Measurements from ENCODE around the gene CNGB1. TPM values are rescaled to one million over a fixed set of nuclear protein-coding genes. Genes with fewer than 3 reads are reported as not detected.

CNGB1 gene
- polyA plus RNA-seq, 1 of the 3 experiments (the other 2 are of a cell fraction): 0.05 TPM

GRCh38 chr16:57987441-57988177, 16.7 kb upstream of the CNGB1 start:
- Histone ChIP-seq H3K27me3 (ENCODE audit: insufficient read depth) (no peaks in the 10 kb centered on the region), H3K4me3 (ENCODE audit: low read depth in 2 of 2, low read length in 1 of 2) (no peak overlapping the region), H3K36me3 (replicated peaks in 1 of 2; ENCODE audit: control insufficient read depth in 1 of 2, insufficient read depth in 2 of 2, low read length in 1 of 2) (no peaks in the 10 kb centered on the region), H3F3A (replicated peaks; ENCODE audit: insufficient read depth) (no peaks in the 10 kb centered on the region), H3K4me2 (no peak overlapping the region), H3K4me1 (ENCODE audit: control insufficient read depth in 1 of 2, insufficient read depth in 2 of 2, low read depth in 1 of 2, low read length in 1 of 2) (peaks cover 0 to 16% of the 10 kb centered on the region in 2 experiments; a peak in 1 of 4 replicates), H4K20me1 (ENCODE audit: insufficient read depth) (no peaks in the 10 kb centered on the region), H3K27ac (ENCODE audit: low read depth in 2 of 2, low read length in 1 of 2) (no peak overlapping the region), H3K79me2 (ENCODE audit: insufficient read depth) (no peaks in the 10 kb centered on the region), H3K9me3 (no peaks in the 10 kb centered on the region), H3K9ac (no peak overlapping the region), H3K9me2 (no peaks in the 10 kb centered on the region), H2AFZ (ENCODE audit: low read depth) (no peak overlapping the region)
- DNase-seq: no peak
- no peak for TF ChIP-seq TEAD4 (IDR thresholded peaks at IDR 0.05; ENCODE audit: borderline replicate concordance, insufficient read depth)
- no peak for TF ChIP-seq CHD2 (IDR thresholded peaks at IDR 0.05; ENCODE audit: low read length, partially characterized antibody)
- TF ChIP-seq USF1 (IDR thresholded peaks at IDR 0.05; ENCODE audit: borderline replicate concordance, low read depth): no peak
- no peak for TF ChIP-seq EZH2phosphoT487 (IDR thresholded peaks at IDR 0.05; ENCODE audit: borderline replicate concordance, low read depth)
- CTCF ChIA-PET: interaction anchor here (0.5 to 1.4 kb wide), 3 partner anchors 12 to 338 kb away, joined by 3 to 6 read pairs (median 3); no protein-coding TSS in a partner anchor
- WGBS (ENCODE audit: low lambda C conversion rate): 95% methylated on average over 7 of the region's 8 CpGs
- POLR2A ChIA-PET: no interaction called here

GRCh38 chr16:57986196-57986595, 15.3 kb upstream of the CNGB1 start:
- ChIA-PET POLR2A (no interaction called here), CTCF (no interaction called here)
- no peaks in the 10 kb centered on the region for H3K9me3 ChIP-seq
- H3F3A ChIP-seq (replicated peaks; ENCODE audit: insufficient read depth): no peaks in the 10 kb centered on the region
- no peak overlapping the region for H3K4me2 ChIP-seq
- TF ChIP-seq ZBTB33 (IDR thresholded peaks at IDR 0.05; ENCODE audit: borderline replicate concordance, low read depth): no peak
- no peak for TF ChIP-seq IRF3 (IDR thresholded peaks at IDR 0.05; ENCODE audit: low read depth, low read length)
- TF ChIP-seq TCF12 (IDR thresholded peaks at IDR 0.05): no peak
- TF ChIP-seq CTCF (IDR thresholded peaks at IDR 0.05): no peak
- no peak for TF ChIP-seq JUND (IDR thresholded peaks at IDR 0.05)
- no peak overlapping the region for H3K4me3 ChIP-seq (ENCODE audit: low read depth in 2 of 2, low read length in 1 of 2)
- no peaks in the 10 kb centered on the region for H4K20me1 ChIP-seq (ENCODE audit: insufficient read depth)
- H3K27me3 ChIP-seq (ENCODE audit: insufficient read depth): no peaks in the 10 kb centered on the region
- no peak overlapping the region for H3K9ac ChIP-seq
- no peak for DNase-seq
- no peaks in the 10 kb centered on the region for H3K9me2 ChIP-seq
- H3K4me1 ChIP-seq (ENCODE audit: control insufficient read depth in 1 of 2, insufficient read depth in 2 of 2, low read depth in 1 of 2, low read length in 1 of 2): peaks cover 0 to 16% of the 10 kb centered on the region in 2 experiments; a peak in 1 of 4 replicates
- WGBS (ENCODE audit: low lambda C conversion rate): 78% methylated on average over 9 of the region's 9 CpGs
- H3K79me2 ChIP-seq (ENCODE audit: insufficient read depth): no peaks in the 10 kb centered on the region
- no peaks in the 10 kb centered on the region for H3K36me3 ChIP-seq (replicated peaks in 1 of 2; ENCODE audit: control insufficient read depth in 1 of 2, insufficient read depth in 2 of 2, low read length in 1 of 2)
- no peak overlapping the region for H2AFZ ChIP-seq (ENCODE audit: low read depth)
- H3K27ac ChIP-seq (ENCODE audit: low read depth in 2 of 2, low read length in 1 of 2): no peak overlapping the region

All from SK-N-SH (cell line).